HG03095 (cell line): ENCODE results near the gene ETS2.
A peak's percentile ranks its signal among the peaks of the same experiment; 100 is the strongest.
"Not testable (repeated sequence)": the region's sequence is repeated elsewhere in the genome, so short reads cannot be mapped to it uniquely, and the experiment has no call there.

Experiments
- ATAC-seq: cut with Tn5 transposase; IDR thresholded peaks from one replicate; pipeline ENCODE4 v1.9.1; 2021; ENCODE audit warnings: moderate library complexity; ENCODE audit not compliant: unreplicated experiment

ETS2 gene

DNA sequence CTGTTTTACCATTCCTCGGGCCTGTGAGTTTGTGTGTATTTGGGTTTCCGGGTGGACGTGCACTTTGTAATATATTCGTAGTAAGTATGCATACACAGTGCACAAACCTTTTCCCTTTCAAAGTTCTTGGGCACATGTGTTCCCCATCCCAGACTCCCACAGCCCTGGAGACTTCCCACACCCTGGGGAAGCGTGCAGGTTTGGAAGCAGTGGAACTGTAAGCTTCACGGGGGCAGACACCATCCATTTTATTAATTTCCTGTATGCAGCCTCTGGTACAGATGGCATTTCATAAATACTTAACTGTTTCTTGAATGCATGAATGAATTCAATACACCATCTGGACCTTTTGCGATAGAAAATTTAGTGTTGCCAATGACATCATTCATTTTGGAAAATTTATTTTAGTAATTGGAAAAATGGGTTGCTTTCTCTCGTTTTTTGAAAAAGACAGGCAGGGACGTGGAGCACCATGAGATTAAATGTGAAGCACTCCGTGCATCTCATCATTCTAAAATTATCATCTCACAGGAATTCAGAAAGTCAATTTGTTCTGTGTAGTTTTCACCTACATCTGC lies 10.8 kb downstream of the ETS2 start:
- no peak for ATAC-seq

DNA sequence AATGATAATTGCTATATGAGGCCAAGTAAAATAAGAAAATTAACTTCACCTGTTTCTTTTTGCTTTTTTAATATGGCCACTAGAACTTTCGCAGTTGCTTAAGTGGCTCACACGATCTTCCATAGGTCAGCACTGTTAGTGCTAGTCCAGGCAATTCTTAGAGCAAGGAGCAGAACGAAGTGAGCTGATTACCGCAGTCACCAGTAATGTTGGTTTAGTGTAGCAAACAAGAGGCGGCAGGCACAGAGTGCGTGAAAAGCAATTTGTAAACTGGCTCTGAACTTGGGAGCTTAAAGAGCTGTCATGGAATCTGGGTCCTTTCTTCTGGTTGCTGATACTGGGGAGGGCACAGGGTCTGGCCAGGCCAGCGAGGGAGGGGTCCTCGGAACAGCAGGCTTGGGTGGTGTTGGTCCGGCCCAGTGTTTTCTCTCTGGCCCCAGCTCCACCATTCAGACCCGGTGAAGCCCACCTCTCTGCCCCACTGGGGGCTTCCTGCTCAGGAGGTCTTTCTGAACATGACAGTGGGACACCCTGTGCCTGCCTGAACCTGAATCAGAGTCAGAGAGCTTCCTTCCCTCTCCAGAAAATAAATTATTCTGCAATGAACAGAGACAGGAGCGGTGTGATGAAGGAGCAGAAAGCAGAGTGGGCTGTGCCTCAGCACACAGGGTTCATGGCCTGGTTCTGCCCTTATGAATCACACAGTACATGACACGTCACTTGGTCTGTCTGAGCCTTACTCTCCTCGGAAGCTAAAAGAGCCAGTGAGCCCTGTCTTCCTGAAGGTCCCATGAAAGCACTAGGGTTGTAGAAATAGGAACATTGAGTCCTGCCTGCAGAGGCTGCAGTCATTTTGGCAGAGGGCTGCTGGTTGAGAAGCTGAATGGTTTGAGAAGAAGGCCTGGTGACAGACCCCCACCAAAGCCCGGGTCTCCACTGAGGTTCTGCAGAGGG lies 11.9 kb downstream of the ETS2 start:
- ATAC-seq, result no peak

DNA sequence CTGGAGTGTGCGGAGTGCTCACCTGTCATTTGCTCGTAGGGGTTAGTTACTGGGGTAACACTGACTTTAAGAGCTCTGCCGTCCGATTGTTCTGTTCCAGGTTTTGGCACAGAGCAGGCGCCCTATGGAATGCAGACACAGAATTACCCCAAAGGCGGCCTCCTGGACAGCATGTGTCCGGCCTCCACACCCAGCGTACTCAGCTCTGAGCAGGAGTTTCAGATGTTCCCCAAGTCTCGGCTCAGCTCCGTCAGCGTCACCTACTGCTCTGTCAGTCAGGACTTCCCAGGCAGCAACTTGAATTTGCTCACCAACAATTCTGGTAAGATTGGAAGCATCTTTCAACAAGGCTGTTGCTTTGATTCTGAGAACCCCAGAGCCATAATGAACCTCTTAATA lies 12.6 kb downstream of the ETS2 start:
- ATAC-seq, result no peak

DNA sequence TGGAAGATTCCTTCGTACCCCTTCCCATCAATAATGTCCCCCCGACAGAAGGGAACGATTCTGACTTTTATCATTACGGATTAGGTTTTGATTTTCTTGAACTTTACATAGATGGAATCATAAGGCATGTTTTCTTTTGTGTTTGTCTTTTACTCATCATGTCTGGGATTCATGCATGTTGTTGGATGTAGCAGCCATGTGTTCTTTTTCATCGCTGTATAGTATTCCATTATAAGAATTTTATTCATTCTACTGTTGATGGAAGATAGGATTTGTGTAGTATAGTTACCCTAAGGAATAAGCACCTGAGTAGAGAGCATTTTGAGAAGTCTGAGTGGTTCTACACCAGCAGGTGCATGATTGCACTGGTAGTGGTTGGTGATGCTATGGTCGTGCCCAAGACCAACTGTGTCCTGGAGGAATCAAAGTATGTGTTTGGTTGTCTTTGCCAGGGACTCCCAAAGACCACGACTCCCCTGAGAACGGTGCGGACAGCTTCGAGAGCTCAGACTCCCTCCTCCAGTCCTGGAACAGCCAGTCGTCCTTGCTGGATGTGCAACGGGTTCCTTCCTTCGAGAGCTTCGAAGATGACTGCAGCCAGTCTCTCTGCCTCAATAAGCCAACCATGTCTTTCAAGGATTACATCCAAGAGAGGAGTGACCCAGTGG lies 13.5 kb downstream of the ETS2 start:
- no peak for ATAC-seq

GRCh38 chr21:38819719-38820159 lies 14.0 kb downstream of the ETS2 start:
- ATAC-seq, result no peak

- ATAC-seq, result no peak
These were observed 14.9 kb downstream of the ETS2 start for GRCh38 chr21:38820471-38821239.

GRCh38 chr21:38821248-38821647 lies 15.5 kb downstream of the ETS2 start:
- ATAC-seq, result no peak

- no peak for ATAC-seq
These were observed 16.4 kb downstream of the ETS2 start for GRCh38 chr21:38821959-38822682.

DNA sequence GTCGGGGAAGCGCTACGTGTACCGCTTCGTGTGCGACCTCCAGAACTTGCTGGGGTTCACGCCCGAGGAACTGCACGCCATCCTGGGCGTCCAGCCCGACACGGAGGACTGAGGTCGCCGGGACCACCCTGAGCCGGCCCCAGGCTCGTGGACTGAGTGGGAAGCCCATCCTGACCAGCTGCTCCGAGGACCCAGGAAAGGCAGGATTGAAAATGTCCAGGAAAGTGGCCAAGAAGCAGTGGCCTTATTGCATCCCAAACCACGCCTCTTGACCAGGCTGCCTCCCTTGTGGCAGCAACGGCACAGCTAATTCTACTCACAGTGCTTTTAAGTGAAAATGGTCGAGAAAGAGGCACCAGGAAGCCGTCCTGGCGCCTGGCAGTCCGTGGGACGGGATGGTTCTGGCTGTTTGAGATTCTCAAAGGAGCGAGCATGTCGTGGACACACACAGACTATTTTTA lies 17.1 kb downstream of the ETS2 start:
- ATAC-seq, result no peak

DNA sequence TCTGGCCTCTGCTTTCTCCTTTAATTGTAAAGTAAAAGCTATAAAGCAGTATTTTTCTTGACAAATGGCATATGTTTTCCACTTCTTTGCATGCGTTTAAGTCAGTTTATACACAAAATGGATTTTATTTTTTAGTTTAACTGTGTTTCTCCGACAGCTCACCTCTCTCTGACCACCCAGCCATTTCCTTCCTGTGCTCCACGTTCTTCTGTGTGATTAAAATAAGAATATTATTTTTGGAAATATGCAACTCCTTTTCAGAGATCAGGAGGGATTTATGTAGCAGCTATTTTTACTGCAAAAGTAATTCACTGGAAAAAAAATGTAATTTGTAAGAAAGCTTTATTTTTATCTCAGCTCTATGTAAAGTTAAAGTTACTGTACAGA lies 18.0 kb downstream of the ETS2 start:
- ATAC-seq, result no peak

DNA sequence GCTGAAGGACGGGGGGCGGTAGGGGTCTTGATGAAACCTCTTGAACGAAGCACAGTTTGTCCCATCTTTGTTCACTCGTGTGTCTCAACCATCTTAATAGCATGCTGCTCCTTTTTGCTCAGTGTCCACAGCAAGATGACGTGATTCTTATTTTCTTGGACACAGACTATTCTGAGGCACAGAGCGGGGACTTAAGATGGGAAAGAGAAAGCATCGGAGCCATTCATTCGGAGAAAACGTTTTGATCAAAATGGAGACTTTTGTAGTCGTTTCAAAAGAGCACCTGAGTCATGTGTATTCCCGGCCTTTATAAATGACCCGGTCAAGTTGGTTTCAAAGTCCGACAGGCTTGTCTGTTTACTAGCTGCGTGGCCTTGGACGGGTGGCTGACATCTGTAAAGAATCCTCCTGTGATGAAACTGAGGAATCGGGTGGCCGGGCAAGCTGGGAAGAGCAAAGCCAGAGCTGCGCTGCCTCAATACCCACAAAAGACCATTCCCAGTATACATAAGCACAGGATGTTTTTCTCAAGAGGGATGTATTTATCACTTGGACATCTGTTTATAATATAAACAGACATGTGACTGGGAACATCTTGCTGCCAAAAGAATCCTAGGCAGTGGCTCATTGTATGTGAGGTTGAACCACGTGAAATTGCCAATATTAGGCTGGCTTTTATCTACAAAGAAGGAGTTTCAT lies 18.5 kb downstream of the ETS2 start:
- no peak for ATAC-seq

- no peak for ATAC-seq
These were observed 19.5 kb downstream of the ETS2 start for GRCh38 chr21:38825269-38825668.

GRCh38 chr21:38825921-38826320 lies 20.2 kb downstream of the ETS2 start:
- no peak for ATAC-seq

- not testable (repeated sequence) for ATAC-seq
These were observed 22.4 kb downstream of the ETS2 start for GRCh38 chr21:38828111-38828510.

DNA sequence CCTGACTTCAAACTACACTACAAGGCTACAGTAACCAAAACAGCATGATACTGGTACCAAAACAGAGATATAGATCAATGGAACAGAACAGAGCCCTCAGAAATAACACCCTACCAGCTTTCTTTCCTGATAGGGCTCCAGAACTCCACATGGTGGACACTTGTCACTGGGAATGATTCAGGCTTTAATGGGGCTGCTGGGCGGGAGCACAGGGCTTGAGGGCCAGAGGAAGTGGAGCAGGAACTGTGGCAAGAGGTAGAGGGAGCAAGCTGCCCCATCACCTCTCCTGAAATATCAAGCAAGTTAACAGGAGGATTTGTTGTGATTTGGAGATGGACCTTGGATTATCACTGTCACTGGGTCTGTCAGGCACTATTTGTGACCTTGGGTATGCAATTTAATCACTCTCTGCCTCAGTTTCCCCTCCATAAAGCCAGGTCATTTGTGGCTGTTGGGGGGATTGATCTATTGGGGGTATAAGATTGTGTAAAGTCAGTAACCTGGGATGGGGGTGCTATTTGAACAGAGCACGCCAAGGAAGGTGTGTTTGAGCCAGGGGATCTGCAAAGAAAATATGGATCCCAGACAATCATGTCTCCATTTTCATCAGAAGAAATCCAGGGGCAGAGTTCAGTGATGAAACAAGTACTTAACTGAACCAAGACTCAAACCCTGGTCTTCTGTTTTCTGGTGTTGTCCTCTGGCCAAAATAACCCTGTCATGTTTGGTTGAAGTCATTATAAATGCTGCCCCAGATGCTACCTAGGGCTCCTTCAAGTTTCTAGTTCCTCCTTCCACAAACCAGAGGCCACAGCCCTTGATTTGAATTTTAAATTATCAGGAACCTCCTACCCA lies 25.2 kb downstream of the ETS2 start:
- ATAC-seq, result peak; percentile 75

- ATAC-seq, result peak; percentile 86
These were observed 26.1 kb downstream of the ETS2 start for GRCh38 chr21:38831526-38832467.

DNA sequence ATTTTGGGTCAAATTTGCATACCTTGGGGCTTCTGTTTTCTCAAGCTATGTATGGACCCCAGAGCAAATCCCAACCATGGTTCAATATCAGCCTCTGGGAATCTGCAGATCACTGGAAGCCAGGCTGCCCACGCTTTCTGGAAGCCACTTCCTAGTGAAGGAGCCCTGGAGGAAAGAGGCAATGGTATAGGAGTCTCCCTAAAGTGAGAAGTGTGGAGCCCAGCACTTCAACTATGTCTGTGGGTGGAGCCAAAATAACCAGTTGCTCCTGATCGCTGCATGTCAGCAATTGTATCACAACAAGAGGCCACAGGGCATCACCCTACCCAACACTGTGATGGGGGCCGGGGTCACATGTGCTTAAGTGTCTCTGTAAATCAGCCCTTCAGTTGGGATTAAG lies 26.9 kb downstream of the ETS2 start:
- no peak for ATAC-seq

GRCh38 chr21:38833117-38833516 lies 27.4 kb downstream of the ETS2 start:
- no peak for ATAC-seq
